ENCODE data around the gene SKP1.

The SKP1 gene

GRCh38 chr5:134176511-134177368, at the start of gene SKP1:
SKP1 (minus strand) TSS chr5:134176950; CDS start chr5:134174022, 2,928 bp downstream.
- Histone ChIP-seq H2AFZ (ENCODE audit: low read length) (peak within 1 kb of the TSS; percentile 90), H3K4me3 (ENCODE audit: low read length, poor library complexity, severe bottlenecking) (peak within 1 kb of the TSS; percentile 93), H3K4me1 (ENCODE audit: insufficient read depth, low read length, poor library complexity, severe bottlenecking) (peaks cover 20% of the 10 kb centered on the region), H3K9me3 (ENCODE audit: insufficient read depth, low read depth, low read length) (no peaks in the 10 kb centered on the region), H3K27me3 (ENCODE audit: insufficient read depth, low read length, poor library complexity, severe bottlenecking) (no peaks in the 10 kb centered on the region), H3K79me2 (ENCODE audit: insufficient read depth, low read length) (peaks cover 47% of the 10 kb centered on the region), H3F3A (ENCODE audit: low read depth) (no peaks in the 10 kb centered on the region), H3K4me2 (ENCODE audit: low read depth, low read length, poor library complexity, severe bottlenecking) (peak within 1 kb of the TSS; percentile 87), H4K20me1 (ENCODE audit: insufficient read depth, low read length, poor library complexity, severe bottlenecking) (peaks cover 41% of the 10 kb centered on the region), H3K36me3 (ENCODE audit: insufficient read depth, low read length) (peaks cover 6% of the 10 kb centered on the region; the same call in 1 of the 2 replicates), H3K9me2 (replicated peaks; ENCODE audit: low read depth, low read length) (no peaks in the 10 kb centered on the region), H3K9ac (ENCODE audit: low read depth, low read length, poor library complexity, severe bottlenecking) (peak within 1 kb of the TSS; percentile 84)
- TF ChIP-seq CTCF (conservative IDR thresholded peaks at IDR 0.05; ENCODE audit: low read length) (no peak), EZH2phosphoT487 (IDR thresholded peaks at IDR 0.05; ENCODE audit: borderline replicate concordance) (no peak)

- Histone ChIP-seq H3K9ac (ENCODE audit: low read depth, low read length, poor library complexity, severe bottlenecking) (peak within 1 kb of the TSS; percentile 96), H3K9me3 (ENCODE audit: insufficient read depth, low read depth, low read length) (no peaks in the 10 kb centered on the region), H4K20me1 (ENCODE audit: insufficient read depth, low read length, poor library complexity, severe bottlenecking) (peaks cover 39% of the 10 kb centered on the region), H3K79me2 (ENCODE audit: insufficient read depth, low read length) (peaks cover 60% of the 10 kb centered on the region), H3K27me3 (ENCODE audit: insufficient read depth, low read length, poor library complexity, severe bottlenecking) (no peaks in the 10 kb centered on the region), H3K4me1 (ENCODE audit: insufficient read depth, low read length, poor library complexity, severe bottlenecking) (peaks cover 23% of the 10 kb centered on the region), H3F3A (ENCODE audit: low read depth) (no peaks in the 10 kb centered on the region), H2AFZ (ENCODE audit: low read length) (peak within 1 kb of the TSS; percentile 86), H3K36me3 (ENCODE audit: insufficient read depth, low read length) (no peaks in the 10 kb centered on the region), H3K4me3 (ENCODE audit: low read length, poor library complexity, severe bottlenecking) (peak within 1 kb of the TSS; percentile 76), H3K4me2 (ENCODE audit: low read depth, low read length, poor library complexity, severe bottlenecking) (peak within 1 kb of the TSS; percentile 98), H3K9me2 (replicated peaks; ENCODE audit: low read depth, low read length) (no peaks in the 10 kb centered on the region)
- no peak for TF ChIP-seq CTCF (conservative IDR thresholded peaks at IDR 0.05; ENCODE audit: low read length)
These were observed 49.2 kb upstream of the SKP1 start, which contains the start of gene PPP2CA for GRCh38 chr5:134225780-134226440. PPP2CA (minus strand) TSS chr5:134226073; CDS start chr5:134225861, 212 bp downstream.

- H3K9me2 ChIP-seq (replicated peaks; ENCODE audit: low read depth, low read length): no peaks in the 10 kb centered on the region
- no peaks in the 10 kb centered on the region for H3K36me3 ChIP-seq (ENCODE audit: insufficient read depth, low read length)
- no peaks in the 10 kb centered on the region for H3K27me3 ChIP-seq (ENCODE audit: insufficient read depth, low read length, poor library complexity, severe bottlenecking)
- H3K4me1 ChIP-seq (ENCODE audit: insufficient read depth, low read length, poor library complexity, severe bottlenecking): peaks cover 28% of the 10 kb centered on the region
- H3K4me2 ChIP-seq (ENCODE audit: low read depth, low read length, poor library complexity, severe bottlenecking): peak overlapping the region; percentile 98
- TF ChIP-seq EZH2phosphoT487 (IDR thresholded peaks at IDR 0.05; ENCODE audit: borderline replicate concordance) (no peak), CTCF (conservative IDR thresholded peaks at IDR 0.05; ENCODE audit: low read length) (no peak)
- no peaks in the 10 kb centered on the region for H3K9me3 ChIP-seq (ENCODE audit: insufficient read depth, low read depth, low read length)
- H3K9ac ChIP-seq (ENCODE audit: low read depth, low read length, poor library complexity, severe bottlenecking): peak overlapping the region; percentile 96
- H4K20me1 ChIP-seq (ENCODE audit: insufficient read depth, low read length, poor library complexity, severe bottlenecking): peaks cover 47% of the 10 kb centered on the region
- no peaks in the 10 kb centered on the region for H3F3A ChIP-seq (ENCODE audit: low read depth)
- H2AFZ ChIP-seq (ENCODE audit: low read length): peak overlapping the region; percentile 81
- H3K79me2 ChIP-seq (ENCODE audit: insufficient read depth, low read length): peaks cover 68% of the 10 kb centered on the region
- H3K4me3 ChIP-seq (ENCODE audit: low read length, poor library complexity, severe bottlenecking): peak overlapping the region; percentile 76
These were observed 48.4 kb upstream of the SKP1 start for GRCh38 chr5:134224888-134225779.

Measured in Loucy (cell line).